Gastroesophageal sphincter (tissue), 4 donors: ENCODE results near the gene HHAT. TPM values are rescaled to one million over a fixed set of nuclear protein-coding genes. Genes with fewer than 3 reads are reported as not detected.
"Not testable (repeated sequence)": the region's sequence is repeated elsewhere in the genome, so short reads cannot be mapped to it uniquely, and the experiment has no call there.

Experiments
- ATAC-seq: fragments of 150-250 bp; one replicate; pipeline ENCODE4 v1.9.1; 2016; ENCODE audit warnings: mild to moderate bottlenecking, moderate library complexity
- H3K27ac ChIP-seq, 4 donors: fragments of 200-600 bp; sonication (generic) in 3 of 4; 1 replicate in 3 of 4; 2 replicates in 1 of 4; pipeline ENCODE4 v1.5.1; 2016 to 2019
- H3K27me3 ChIP-seq: fragments of 200-600 bp; sonication (generic); one replicate; pipeline ENCODE4 v1.5.1; 2019
- H3K36me3 ChIP-seq, 2 donors: fragments of 200-600 bp; sonication (generic); one replicate each; pipeline ENCODE4 v1.5.1; 2019; ENCODE audit warnings: control low read depth in 1 of 2
- H3K4me1 ChIP-seq, 3 donors: fragments of 200-600 bp; sonication (generic); 1 replicate in 2 of 3; 2 replicates in 1 of 3; pipeline ENCODE4 v1.5.1; 2016 to 2019; ENCODE audit warnings: control low read depth in 2 of 3
- H3K4me3 ChIP-seq, 2 donors: fragments of 200-600 bp; sonication (generic); one replicate each; pipeline ENCODE4 v1.5.1; 2019; ENCODE audit warnings: mild to moderate bottlenecking in 1 of 2, moderate library complexity in 1 of 2
- H3K9me3 ChIP-seq, 3 donors: fragments of 200-600 bp; sonication (generic); one replicate each; pipeline ENCODE4 v1.5.1; 2017 to 2019; ENCODE audit warnings: control low read depth in 2 of 3
- EP300 ChIP-seq: sonication (generic); formaldehyde crosslinking; IDR thresholded peaks from one replicate; pipeline ENCODE4 v1.6.1; 2017; ENCODE audit warnings: antibody characterized with exemption, mild to moderate bottlenecking
- POLR2A ChIP-seq, 2 donors: fragments of 450-650 bp; IDR thresholded peaks; one replicate each; pipeline ENCODE4 v1.6.1; 2017; ENCODE audit warnings: antibody characterized with exemption in 2 of 2, mild to moderate bottlenecking in 2 of 2, moderate library complexity in 1 of 2
- POLR2AphosphoS5 ChIP-seq: sonication (generic); formaldehyde crosslinking; IDR thresholded peaks from one replicate; pipeline ENCODE4 v1.6.1; 2017; ENCODE audit warnings: antibody characterized with exemption
- WGBS, 2 donors: methylation state at CpG; one replicate each; pipeline ENCODE4 v1.1.5; 2018; ENCODE audit warnings: low coverage in 1 of 2; 5-methylcytosine and 5-hydroxymethylcytosine counted together
- total RNA-seq, 4 donors: library from RNA; depleted of rRNA; stranded (reverse); fragments of >200 nt; gene quantifications; one replicate each; pipeline ENCODE4 v1.1.0, GENCODE V29; 2016
- TF ChIP-seq, protein P1 (sequence below), 4 experiments: fragments of 200-600 bp in 2 of 4; fragments of 450-650 bp in 2 of 4; sonication (generic) in 1 of 4; IDR thresholded peaks; one replicate each; pipeline ENCODE4 v1.5.1; 2017 to 2019; ENCODE audit warnings: antibody characterized with exemption in 4 of 4, mild to moderate bottlenecking in 2 of 4, moderate library complexity in 2 of 4

The HHAT gene
- total RNA-seq, 4 donors from 2014 or later = 1.2 to 2.4 (median 1.9) TPM

DNA sequence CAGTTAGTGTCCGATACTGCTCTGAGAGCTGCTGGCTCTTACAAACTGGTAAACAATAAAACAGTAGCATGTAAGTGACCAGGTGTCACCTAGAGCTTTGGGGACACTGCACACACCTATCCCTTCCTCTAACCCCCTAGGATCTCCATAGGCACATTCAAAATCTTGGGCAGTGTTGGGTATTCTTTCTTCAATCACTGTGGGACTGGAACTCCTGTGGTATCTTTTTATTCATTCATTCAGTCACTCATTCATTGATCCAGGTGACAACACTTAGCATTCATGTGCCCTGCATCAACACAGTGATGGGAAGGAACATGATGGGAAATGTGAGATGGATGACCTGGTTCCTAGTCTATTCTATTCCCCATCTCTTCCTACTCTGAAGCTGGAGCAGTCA lies 73.9 kb downstream of the HHAT start:
- Histone ChIP-seq H3K9me3 (no peaks in the 10 kb centered on the region), H3K27ac (no peak overlapping the region), H3K27me3 (no peaks in the 10 kb centered on the region), H3K4me3 (no peak overlapping the region), H3K4me1 (no peaks in the 10 kb centered on the region), H3K36me3 (no peaks in the 10 kb centered on the region)
- TF ChIP-seq EP300 (no peak), POLR2A (IDR thresholded peaks at IDR 0.05) (no peak), POLR2AphosphoS5 (no peak)
- TF ChIP-seq, protein P1, sequence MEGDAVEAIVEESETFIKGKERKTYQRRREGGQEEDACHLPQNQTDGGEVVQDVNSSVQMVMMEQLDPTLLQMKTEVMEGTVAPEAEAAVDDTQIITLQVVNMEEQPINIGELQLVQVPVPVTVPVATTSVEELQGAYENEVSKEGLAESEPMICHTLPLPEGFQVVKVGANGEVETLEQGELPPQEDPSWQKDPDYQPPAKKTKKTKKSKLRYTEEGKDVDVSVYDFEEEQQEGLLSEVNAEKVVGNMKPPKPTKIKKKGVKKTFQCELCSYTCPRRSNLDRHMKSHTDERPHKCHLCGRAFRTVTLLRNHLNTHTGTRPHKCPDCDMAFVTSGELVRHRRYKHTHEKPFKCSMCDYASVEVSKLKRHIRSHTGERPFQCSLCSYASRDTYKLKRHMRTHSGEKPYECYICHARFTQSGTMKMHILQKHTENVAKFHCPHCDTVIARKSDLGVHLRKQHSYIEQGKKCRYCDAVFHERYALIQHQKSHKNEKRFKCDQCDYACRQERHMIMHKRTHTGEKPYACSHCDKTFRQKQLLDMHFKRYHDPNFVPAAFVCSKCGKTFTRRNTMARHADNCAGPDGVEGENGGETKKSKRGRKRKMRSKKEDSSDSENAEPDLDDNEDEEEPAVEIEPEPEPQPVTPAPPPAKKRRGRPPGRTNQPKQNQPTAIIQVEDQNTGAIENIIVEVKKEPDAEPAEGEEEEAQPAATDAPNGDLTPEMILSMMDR (IDR thresholded peaks at IDR 0.05) = no peak
- no peak for ATAC-seq
- WGBS, 2 donors = 100% methylated on average over 1 of the region's 1 CpG

DNA sequence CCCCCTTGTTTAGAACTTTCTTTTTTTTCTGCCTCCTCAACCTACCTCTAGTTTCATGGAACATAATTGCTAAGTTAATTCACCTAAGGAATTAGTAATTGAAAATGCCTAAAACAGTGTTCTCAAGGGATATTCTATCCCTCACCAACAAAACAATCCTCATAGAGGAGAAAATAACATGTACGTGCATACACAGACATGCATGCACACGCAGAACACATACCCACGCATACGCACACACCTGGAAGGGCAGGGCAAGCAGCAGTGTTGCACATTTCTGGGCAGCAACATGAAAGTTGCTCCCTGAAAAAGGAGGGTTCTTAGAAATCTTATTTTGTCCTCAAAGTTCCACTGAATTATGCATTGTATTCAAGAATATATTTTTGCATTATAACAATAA lies 76.6 kb downstream of the HHAT start:
- 80 to 96% methylated on average over 1 to 4 of the region's 4 CpGs for WGBS, 2 donors
- Histone ChIP-seq H3K4me3 (no peak overlapping the region), H3K27ac (no peak overlapping the region), H3K27me3 (no peaks in the 10 kb centered on the region), H3K36me3 (no peaks in the 10 kb centered on the region), H3K4me1 (no peaks in the 10 kb centered on the region), H3K9me3 (no peaks in the 10 kb centered on the region)
- ATAC-seq = no peak
- TF ChIP-seq POLR2A (IDR thresholded peaks at IDR 0.05) (no peak), POLR2AphosphoS5 (no peak), EP300 (no peak)
- TF ChIP-seq, protein P1 (IDR thresholded peaks at IDR 0.05) = no peak

DNA sequence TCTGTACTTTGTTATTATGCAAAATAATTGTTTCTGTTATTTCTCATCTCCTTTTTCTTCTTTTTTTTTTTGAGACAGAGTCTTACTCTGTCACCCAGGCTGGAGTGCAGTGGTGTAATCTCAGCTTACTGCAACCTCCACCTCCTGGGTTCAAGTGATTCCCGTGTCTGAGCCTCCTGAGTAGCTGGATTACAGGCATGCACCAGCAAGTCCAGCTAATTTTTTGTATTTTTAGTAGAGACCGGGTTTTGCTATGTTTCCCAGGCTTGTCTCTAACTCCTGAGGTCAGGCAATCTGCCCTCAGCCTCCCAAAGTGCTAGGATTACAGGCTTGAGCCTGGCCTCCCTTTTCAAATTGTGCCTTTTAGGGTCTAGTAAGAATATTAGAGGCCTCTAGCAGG lies 77.6 kb downstream of the HHAT start:
- not testable (repeated sequence) for H3K9me3 ChIP-seq, H3K27ac ChIP-seq, ATAC-seq, H3K36me3 ChIP-seq, H3K27me3 ChIP-seq, H3K4me1 ChIP-seq, H3K4me3 ChIP-seq
- WGBS, 2 donors = 72 to 76% methylated on average over 2 of the region's 2 CpGs

DNA sequence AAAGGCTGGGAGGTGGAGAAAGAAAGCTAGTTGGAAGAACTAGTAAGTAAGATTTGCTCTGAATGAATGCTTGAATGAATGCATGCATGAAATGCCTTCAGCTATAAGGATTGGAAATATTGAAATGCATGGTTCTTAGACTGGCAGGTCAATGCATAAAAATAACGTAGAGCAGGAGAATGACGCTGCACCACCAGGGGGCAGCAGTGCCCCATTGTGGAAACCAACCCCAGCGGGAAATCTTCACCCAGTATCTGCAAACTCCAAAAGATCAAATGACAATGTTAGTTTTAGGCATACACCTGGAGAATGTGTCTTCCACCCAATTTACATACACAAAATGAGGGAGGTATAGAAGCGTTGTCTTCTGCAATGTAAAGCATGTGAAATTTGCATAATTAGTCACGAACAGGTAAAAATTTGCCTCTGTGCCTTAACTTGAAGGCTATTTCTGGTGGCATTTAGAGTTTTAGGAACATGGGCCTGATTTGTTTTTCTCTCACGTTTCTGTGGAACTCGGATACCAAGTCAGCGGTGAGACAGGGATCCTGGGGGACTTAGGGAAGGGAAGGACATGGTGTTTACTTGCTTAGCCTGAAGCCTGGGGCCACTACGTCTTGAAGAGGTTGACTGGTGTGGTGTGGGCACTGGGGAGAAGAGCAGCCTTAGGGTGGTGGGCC lies 78.6 kb downstream of the HHAT start:
- ATAC-seq = peak; percentile 36
- no peaks in the 10 kb centered on the region for H3K27me3 ChIP-seq
- 20 to 29% methylated on average over 4 to 9 of the region's 9 CpGs for WGBS, 2 donors
- TF ChIP-seq POLR2A (IDR thresholded peaks at IDR 0.05) (no peak), POLR2AphosphoS5 (no peak), EP300 (no peak)
- TF ChIP-seq, protein P1 (IDR thresholded peaks at IDR 0.05) = peak; percentile 81 to 95 (median 88)
- H3K9me3 ChIP-seq = no peaks in the 10 kb centered on the region
- H3K36me3 ChIP-seq = no peaks in the 10 kb centered on the region
- no peak overlapping the region for H3K27ac ChIP-seq
- H3K4me1 ChIP-seq = no peaks in the 10 kb centered on the region
- no peak overlapping the region for H3K4me3 ChIP-seq

- no peaks in the 10 kb centered on the region for H3K4me1 ChIP-seq
- peaks cover 0 to 2% of the 10 kb centered on the region in 2 donors for H3K36me3 ChIP-seq
- 100% methylated on average over 1 of the region's 1 CpG for WGBS, 2 donors
- no peak overlapping the region for H3K4me3 ChIP-seq
- H3K27me3 ChIP-seq = no peaks in the 10 kb centered on the region
- no peaks in the 10 kb centered on the region for H3K9me3 ChIP-seq
- H3K27ac ChIP-seq = no peak overlapping the region
- TF ChIP-seq EP300 = no peak
- TF ChIP-seq, protein P1 (IDR thresholded peaks at IDR 0.05) = no peak
- TF ChIP-seq POLR2AphosphoS5 = no peak
- TF ChIP-seq POLR2A (IDR thresholded peaks at IDR 0.05) = no peak
- ATAC-seq = no peak
Measured at GRCh38 chr1:210407887-210408252, 79.2 kb downstream of the HHAT start.
